22Rv1 (cell line): ENCODE data around the gene TEKT1.
A peak's percentile ranks its signal among the peaks of the same experiment; 100 is the strongest.

ENCODE experiments used
- H3K27ac ChIP-seq: fragments of 450-650 bp; 2 replicates; pipeline ENCODE4 v1.5.1; 2017
- ZFX ChIP-seq: fragments of 450-650 bp; IDR thresholded peaks from 2 replicates; pipeline ENCODE4 v1.6.1; 2017; ENCODE audit warnings: antibody characterized with exemption, borderline replicate concordance
- TF ChIP-seq, protein P1 (sequence below): fragments of 450-650 bp; IDR thresholded peaks from 2 replicates; pipeline ENCODE4 v1.5.1; 2017; ENCODE audit warnings: mild to moderate bottlenecking

Gene TEKT1

DNA sequence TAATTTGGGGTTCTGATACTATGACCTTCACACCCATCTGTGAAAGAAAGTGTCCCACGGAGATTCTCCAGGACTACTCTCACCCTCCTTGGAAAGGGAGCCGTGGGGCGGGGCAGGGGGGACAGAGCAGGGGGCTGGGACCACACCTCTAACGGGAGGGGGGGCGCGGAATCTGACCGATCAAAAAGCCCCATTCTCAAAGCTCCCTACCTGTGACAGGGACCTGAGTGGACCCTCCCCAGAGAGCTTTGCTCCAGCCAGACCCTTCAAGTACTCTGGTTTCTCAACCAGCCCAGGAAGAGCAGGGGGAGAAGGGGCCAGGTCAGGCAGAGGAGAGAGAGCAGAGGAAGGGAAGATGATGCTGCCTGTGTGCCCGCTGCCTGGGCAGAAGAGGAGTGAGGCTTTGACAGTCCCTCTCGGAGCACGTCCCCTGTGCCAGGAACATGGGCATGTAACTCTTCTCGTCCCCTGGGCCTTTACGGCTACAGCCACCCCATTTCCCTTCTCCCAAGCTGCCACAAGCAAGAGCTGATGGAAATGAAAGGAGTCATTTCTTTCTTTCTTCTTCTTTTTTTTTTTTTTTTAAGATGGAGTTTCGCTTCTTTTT, 75.0 kb downstream of the TEKT1 start:
- no peak overlapping the region for H3K27ac ChIP-seq

GRCh38 chr17:6755731-6756184, 75.8 kb downstream of the TEKT1 start, which contains the start of gene XAF1:
Gene XAF1, plus strand, starts transcription at chr17:6756046. Its CDS starts 33 bp downstream, at chr17:6756079.
- no peak for TF ChIP-seq ZFX
- TF ChIP-seq, protein P1, sequence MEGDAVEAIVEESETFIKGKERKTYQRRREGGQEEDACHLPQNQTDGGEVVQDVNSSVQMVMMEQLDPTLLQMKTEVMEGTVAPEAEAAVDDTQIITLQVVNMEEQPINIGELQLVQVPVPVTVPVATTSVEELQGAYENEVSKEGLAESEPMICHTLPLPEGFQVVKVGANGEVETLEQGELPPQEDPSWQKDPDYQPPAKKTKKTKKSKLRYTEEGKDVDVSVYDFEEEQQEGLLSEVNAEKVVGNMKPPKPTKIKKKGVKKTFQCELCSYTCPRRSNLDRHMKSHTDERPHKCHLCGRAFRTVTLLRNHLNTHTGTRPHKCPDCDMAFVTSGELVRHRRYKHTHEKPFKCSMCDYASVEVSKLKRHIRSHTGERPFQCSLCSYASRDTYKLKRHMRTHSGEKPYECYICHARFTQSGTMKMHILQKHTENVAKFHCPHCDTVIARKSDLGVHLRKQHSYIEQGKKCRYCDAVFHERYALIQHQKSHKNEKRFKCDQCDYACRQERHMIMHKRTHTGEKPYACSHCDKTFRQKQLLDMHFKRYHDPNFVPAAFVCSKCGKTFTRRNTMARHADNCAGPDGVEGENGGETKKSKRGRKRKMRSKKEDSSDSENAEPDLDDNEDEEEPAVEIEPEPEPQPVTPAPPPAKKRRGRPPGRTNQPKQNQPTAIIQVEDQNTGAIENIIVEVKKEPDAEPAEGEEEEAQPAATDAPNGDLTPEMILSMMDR = no peak

More for the DNA sequence above, 75.0 kb downstream of the TEKT1 start:
- TF ChIP-seq, protein P1 = no peak
- no peak for TF ChIP-seq ZFX

DNA sequence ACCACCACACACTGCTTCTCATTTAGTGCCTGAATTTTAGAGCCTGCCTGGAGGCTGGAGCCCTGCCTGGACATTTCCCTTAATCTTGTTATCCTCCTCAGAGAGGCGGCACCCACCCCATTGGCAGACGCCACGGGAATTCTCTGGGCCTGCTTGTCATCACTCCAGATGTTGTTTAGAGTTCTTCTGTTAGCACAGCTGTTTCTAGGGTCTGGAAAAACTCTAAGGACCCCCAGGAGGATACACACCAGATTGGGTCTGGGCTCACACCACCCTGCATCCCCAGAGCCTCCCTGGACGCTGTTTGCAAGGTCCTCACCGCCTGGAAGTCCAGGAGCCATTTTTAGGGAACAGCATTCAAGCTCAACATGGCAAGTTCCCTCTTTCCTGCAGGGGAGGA, 76.2 kb downstream of the TEKT1 start:
- no peak overlapping the region for H3K27ac ChIP-seq
- TF ChIP-seq, protein P1 = no peak
- no peak for TF ChIP-seq ZFX

More at GRCh38 chr17:6755731-6756184, 75.8 kb downstream of the TEKT1 start, which contains the start of gene XAF1:
- no peak within 1 kb of the TSS for H3K27ac ChIP-seq

DNA sequence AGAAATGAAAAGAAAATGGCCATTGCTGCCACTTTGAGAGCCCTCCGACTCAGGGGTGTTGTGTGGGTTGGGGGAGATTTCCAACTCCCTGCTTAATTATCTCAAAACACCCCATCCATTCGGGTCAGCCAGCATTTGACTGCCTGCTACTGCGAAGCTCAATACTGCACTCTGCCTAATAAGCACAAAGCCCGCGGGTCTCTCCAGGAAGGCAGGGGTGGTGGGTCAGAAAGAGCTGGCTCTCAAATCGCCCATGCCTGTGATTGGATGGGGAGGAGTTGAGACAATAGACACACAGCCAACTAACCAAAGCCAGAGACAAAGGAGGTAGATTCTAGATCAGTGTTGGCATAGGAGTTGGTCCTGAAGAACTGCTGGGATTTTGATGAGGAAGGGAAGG, 78.0 kb downstream of the TEKT1 start:
- H3K27ac ChIP-seq = no peak overlapping the region
- TF ChIP-seq, protein P1 = no peak

DNA sequence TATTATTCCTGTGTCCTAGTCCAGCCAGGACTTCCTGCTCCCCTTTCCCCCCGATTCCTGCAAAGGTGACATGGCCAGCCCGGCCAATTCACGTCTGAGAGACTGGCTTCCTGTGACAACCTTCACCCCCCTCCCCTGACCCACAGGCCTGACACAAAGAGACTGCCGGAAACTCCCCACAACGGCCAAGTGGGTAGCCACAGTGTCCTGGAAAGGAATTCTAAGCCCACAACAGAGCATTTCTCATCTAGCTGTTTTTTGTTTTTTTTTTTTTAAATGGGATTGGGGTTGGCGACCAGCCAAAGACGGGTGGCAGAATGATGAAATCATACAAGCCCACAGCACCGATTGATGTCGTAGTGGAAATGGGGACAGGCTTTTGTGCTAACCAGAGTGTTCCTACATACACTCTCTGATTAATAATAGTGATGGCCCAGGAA, 78.5 kb downstream of the TEKT1 start:
- H3K27ac ChIP-seq = no peak overlapping the region
- TF ChIP-seq, protein P1 = no peak
- no peak for TF ChIP-seq ZFX

- TF ChIP-seq, protein P1 = no peak
- no peak for TF ChIP-seq ZFX
- H3K27ac ChIP-seq = no peak overlapping the region
These were observed 79.2 kb downstream of the TEKT1 start for GRCh38 chr17:6752068-6752909.

DNA sequence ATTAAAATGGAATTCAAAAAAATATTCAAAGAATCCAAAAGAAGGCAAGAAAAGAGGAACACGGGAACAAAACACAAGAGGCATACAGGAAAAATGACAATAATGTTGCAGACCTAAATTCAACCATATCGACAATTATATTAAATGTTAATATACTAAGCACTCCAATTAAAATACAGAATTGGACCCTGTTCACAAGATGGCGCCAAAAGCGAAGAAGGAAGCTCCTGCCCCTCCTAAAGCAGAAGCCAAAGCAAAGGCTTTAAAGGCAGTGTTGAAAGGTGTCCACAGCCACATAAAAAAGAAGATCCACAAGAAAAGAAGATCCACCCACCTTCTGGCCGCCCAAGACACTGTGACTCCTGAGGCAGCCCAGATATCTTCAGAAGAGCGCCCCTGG, 82.0 kb downstream of the TEKT1 start:
- H3K27ac ChIP-seq = no peak overlapping the region
- TF ChIP-seq, protein P1 = 0 out of 2 replicates have a peak, but pooled peaks have one; percentile 6
- TF ChIP-seq ZFX = no peak
